Gastroesophageal sphincter (tissue), 4 donors: ENCODE results near the gene UNC13B. TPM values are rescaled to one million over a fixed set of nuclear protein-coding genes. Genes with fewer than 3 reads are reported as not detected.

Source experiments
- ATAC-seq: fragments of 150-250 bp; one replicate; pipeline ENCODE4 v1.9.1; 2016; ENCODE audit warnings: mild to moderate bottlenecking, moderate library complexity
- H3K27ac ChIP-seq, 4 donors: fragments of 200-600 bp; sonication (generic) in 3 of 4; 1 replicate in 3 of 4; 2 replicates in 1 of 4; pipeline ENCODE4 v1.5.1; 2016 to 2019
- H3K27me3 ChIP-seq: fragments of 200-600 bp; sonication (generic); one replicate; pipeline ENCODE4 v1.5.1; 2019
- H3K36me3 ChIP-seq, 2 donors: fragments of 200-600 bp; sonication (generic); one replicate each; pipeline ENCODE4 v1.5.1; 2019; ENCODE audit warnings: control low read depth in 1 of 2
- H3K4me1 ChIP-seq, 3 donors: fragments of 200-600 bp; sonication (generic); 1 replicate in 2 of 3; 2 replicates in 1 of 3; pipeline ENCODE4 v1.5.1; 2016 to 2019; ENCODE audit warnings: control low read depth in 2 of 3
- H3K4me3 ChIP-seq, 2 donors: fragments of 200-600 bp; sonication (generic); one replicate each; pipeline ENCODE4 v1.5.1; 2019; ENCODE audit warnings: mild to moderate bottlenecking in 1 of 2, moderate library complexity in 1 of 2
- H3K9me3 ChIP-seq, 3 donors: fragments of 200-600 bp; sonication (generic); one replicate each; pipeline ENCODE4 v1.5.1; 2017 to 2019; ENCODE audit warnings: control low read depth in 2 of 3
- CTCF ChIP-seq, 4 experiments: fragments of 200-600 bp in 2 of 4; fragments of 450-650 bp in 2 of 4; sonication (generic) in 1 of 4; IDR thresholded peaks; one replicate each; pipeline ENCODE4 v1.5.1; 2017 to 2019; ENCODE audit warnings: antibody characterized with exemption in 4 of 4, mild to moderate bottlenecking in 2 of 4, moderate library complexity in 2 of 4
- EP300 ChIP-seq: sonication (generic); formaldehyde crosslinking; IDR thresholded peaks from one replicate; pipeline ENCODE4 v1.6.1; 2017; ENCODE audit warnings: antibody characterized with exemption, mild to moderate bottlenecking
- POLR2A ChIP-seq, 2 donors: fragments of 450-650 bp; IDR thresholded peaks; one replicate each; pipeline ENCODE4 v1.6.1; 2017; ENCODE audit warnings: antibody characterized with exemption in 2 of 2, mild to moderate bottlenecking in 2 of 2, moderate library complexity in 1 of 2
- POLR2AphosphoS5 ChIP-seq: sonication (generic); formaldehyde crosslinking; IDR thresholded peaks from one replicate; pipeline ENCODE4 v1.6.1; 2017; ENCODE audit warnings: antibody characterized with exemption
- WGBS, 2 donors: methylation state at CpG; one replicate each; pipeline ENCODE4 v1.1.5; 2018; ENCODE audit warnings: low coverage in 1 of 2; 5-methylcytosine and 5-hydroxymethylcytosine counted together
- total RNA-seq, 4 donors: library from RNA; depleted of rRNA; stranded (reverse); fragments of >200 nt; gene quantifications; one replicate each; pipeline ENCODE4 v1.1.0, GENCODE V29; 2016

UNC13B gene
- total RNA-seq, 4 donors from 2014 or later: 21.3 to 35.3 (median 31.7) TPM

GRCh38 chr9:35335164-35335563, 173.4 kb downstream of the UNC13B start:
- no peak overlapping the region for H3K4me3 ChIP-seq
- no peak for TF ChIP-seq CTCF (IDR thresholded peaks at IDR 0.05)
- no peak for TF ChIP-seq POLR2AphosphoS5
- no peak for TF ChIP-seq EP300
- TF ChIP-seq POLR2A (IDR thresholded peaks at IDR 0.05): no peak
- no peak overlapping the region for H3K27ac ChIP-seq
- no peaks in the 10 kb centered on the region for H3K27me3 ChIP-seq
- H3K36me3 ChIP-seq: peaks cover 0 to 44% of the 10 kb centered on the region in 2 donors
- H3K9me3 ChIP-seq: no peaks in the 10 kb centered on the region
- H3K4me1 ChIP-seq: no peaks in the 10 kb centered on the region
- ATAC-seq: no peak

GRCh38 chr9:35338086-35338485, 176.3 kb downstream of the UNC13B start:
- TF ChIP-seq EP300 (no peak), POLR2A (IDR thresholded peaks at IDR 0.05) (no peak), POLR2AphosphoS5 (no peak), CTCF (IDR thresholded peaks at IDR 0.05) (no peak)

DNA sequence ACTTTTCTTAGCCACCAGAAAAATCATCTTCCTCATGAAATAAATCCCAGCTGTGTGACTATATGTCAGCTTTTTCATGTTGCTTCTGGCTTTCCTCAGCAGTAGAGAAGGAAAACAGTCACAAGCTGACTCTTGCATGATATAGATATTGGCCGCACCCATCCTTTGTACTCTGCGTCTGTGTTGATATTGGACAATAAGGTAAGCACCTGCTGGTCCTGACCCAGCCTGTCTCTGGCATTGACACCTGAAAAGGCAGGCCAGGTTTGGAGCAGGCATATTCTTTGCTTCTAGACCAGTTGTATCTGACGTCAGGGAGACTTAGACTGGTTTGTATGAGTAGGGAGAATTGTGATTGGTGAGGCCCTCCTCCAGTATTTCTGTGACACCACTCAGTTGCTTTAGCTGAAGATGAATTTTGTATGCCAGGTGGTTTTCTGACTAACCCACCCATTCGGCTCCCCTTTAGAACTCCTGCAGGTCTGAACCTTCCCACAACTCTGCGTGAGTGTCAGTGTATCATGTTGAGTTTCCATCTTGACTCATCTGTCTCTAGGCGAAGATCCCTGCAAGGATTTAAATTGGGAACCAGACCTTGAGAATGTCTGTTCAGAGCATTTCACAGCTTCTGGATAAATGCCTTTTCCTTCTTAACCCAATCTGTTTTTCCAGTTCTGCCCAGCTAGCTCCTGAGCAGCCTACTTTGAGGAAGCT, 176.9 kb downstream of the UNC13B start:
- Histone ChIP-seq H3K36me3 (peaks cover 0 to 26% of the 10 kb centered on the region in 2 donors), H3K27me3 (no peaks in the 10 kb centered on the region), H3K4me1 (peaks cover 0 to 19% (median 4%) of the 10 kb centered on the region in 3 donors), H3K27ac (no peak overlapping the region), H3K4me3 (no peak overlapping the region), H3K9me3 (no peaks in the 10 kb centered on the region)
- no peak for TF ChIP-seq POLR2AphosphoS5
- no peak for ATAC-seq
- 88 to 100% methylated on average over 3 to 4 of the region's 6 CpGs for WGBS, 2 donors

More at GRCh38 chr9:35338086-35338485, 176.3 kb downstream of the UNC13B start:
- H3K4me3 ChIP-seq: no peak overlapping the region
- H3K27me3 ChIP-seq: no peaks in the 10 kb centered on the region
- H3K36me3 ChIP-seq: peaks cover 0 to 26% of the 10 kb centered on the region in 2 donors
- 100% methylated on average over 1 of the region's 2 CpGs for WGBS, 2 donors
- no peak for ATAC-seq
- H3K4me1 ChIP-seq: peaks cover 0 to 19% (median 4%) of the 10 kb centered on the region in 3 donors
- no peak overlapping the region for H3K27ac ChIP-seq
- H3K9me3 ChIP-seq: no peaks in the 10 kb centered on the region

DNA sequence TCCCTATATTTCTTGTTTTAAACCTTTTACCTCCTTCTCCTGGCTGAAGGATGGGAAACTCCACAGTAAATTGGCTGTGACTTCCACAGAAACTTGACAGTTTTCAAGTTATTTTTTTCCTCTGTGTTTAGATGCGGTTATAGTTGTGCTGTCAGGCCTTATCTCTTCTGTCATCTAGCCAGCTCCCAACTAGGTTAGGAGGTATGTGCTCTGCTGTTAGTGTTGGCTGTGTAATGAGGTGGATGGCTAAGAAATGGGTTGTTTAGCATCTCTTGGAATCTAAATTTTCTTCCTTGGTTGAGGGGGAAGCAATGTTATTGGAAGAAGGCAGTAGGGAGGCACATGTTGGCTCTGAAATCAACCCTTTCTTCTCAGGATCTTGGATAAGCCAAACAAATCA, 178.2 kb downstream of the UNC13B start:
- TF ChIP-seq POLR2A (IDR thresholded peaks at IDR 0.05) (no peak), CTCF (IDR thresholded peaks at IDR 0.05) (no peak), POLR2AphosphoS5 (no peak), EP300 (no peak)
- 73% methylated on average over 1 of the region's 1 CpG; no CpG with 5 or more reads in 1 of the 2 donors for WGBS, 2 donors
- Histone ChIP-seq H3K36me3 (peaks cover 0 to 22% of the 10 kb centered on the region in 2 donors), H3K4me3 (no peak overlapping the region), H3K27ac (no peak overlapping the region), H3K4me1 (peaks cover 0 to 19% (median 4%) of the 10 kb centered on the region in 3 donors), H3K9me3 (no peaks in the 10 kb centered on the region), H3K27me3 (no peaks in the 10 kb centered on the region)
- ATAC-seq: no peak

- 29 to 76% methylated on average over 1 to 2 of the region's 2 CpGs for WGBS, 2 donors
- TF ChIP-seq CTCF (IDR thresholded peaks at IDR 0.05): no peak
- TF ChIP-seq POLR2AphosphoS5: no peak
- no peak for TF ChIP-seq EP300
- TF ChIP-seq POLR2A (IDR thresholded peaks at IDR 0.05): no peak
- no peak for ATAC-seq
- no peaks in the 10 kb centered on the region for H3K9me3 ChIP-seq
- H3K4me1 ChIP-seq: peaks cover 0 to 19% (median 4%) of the 10 kb centered on the region in 3 donors
- no peaks in the 10 kb centered on the region for H3K27me3 ChIP-seq
- peak overlapping the region in 2 of 4 donors; percentile 55 to 59 for H3K27ac ChIP-seq
- peaks cover 0 to 16% of the 10 kb centered on the region in 2 donors for H3K36me3 ChIP-seq
- no peak overlapping the region for H3K4me3 ChIP-seq
Measured at GRCh38 chr9:35341021-35341420, 179.2 kb downstream of the UNC13B start.
